Activated T-helper 9 cell treated with anti-CD3 and anti-CD28 coated beads, Interleukin-2, amount 50 U/mL, for 16 hours (primary cell): ENCODE results near the gene ZNF79.

Experiments used
- DNase-seq: peaks from one replicate; pipeline ENCODE4 v3.0.0-alpha.2; 2020; ENCODE audit warnings: low read depth

ZNF79 gene

DNA sequence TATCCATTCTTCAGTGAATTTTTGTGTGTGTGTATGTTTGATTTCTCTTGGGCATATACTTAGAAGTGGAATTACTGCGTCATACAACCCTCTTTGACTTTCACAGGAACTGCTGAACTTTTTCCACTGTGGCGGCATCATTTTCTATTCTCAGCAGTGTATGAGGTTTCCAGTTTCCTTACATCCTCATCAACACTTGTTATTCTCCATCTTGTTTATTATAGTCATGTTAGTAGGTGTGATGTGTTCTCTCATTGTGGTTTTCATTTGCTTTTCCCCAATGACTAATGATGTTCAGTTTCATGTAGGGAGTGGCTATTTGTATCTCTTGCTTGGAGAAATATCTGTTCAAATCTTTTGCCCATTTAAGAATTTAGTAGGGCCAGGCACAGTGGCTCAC, 2.6 kb downstream of the ZNF79 start:
- no peak for DNase-seq

DNA sequence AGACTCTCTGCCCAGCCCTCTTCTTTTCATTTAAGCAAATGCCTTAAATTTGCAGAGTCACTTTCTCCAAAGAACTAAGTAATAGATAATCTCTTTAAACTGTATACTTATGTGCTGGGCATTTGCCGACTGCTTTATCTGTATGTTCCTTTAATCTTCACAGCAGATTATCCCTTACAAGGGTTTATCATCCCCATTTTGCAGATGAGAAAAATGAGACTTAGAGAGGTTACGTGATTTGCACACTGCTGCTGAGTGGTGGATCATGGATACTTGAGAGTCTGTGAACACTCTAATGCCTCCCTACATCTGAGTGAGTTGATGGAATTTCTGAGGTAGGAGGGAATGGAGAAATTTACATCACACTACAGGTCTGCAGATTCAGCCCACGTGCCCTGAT, 4.2 kb downstream of the ZNF79 start:
- no peak for DNase-seq

DNA sequence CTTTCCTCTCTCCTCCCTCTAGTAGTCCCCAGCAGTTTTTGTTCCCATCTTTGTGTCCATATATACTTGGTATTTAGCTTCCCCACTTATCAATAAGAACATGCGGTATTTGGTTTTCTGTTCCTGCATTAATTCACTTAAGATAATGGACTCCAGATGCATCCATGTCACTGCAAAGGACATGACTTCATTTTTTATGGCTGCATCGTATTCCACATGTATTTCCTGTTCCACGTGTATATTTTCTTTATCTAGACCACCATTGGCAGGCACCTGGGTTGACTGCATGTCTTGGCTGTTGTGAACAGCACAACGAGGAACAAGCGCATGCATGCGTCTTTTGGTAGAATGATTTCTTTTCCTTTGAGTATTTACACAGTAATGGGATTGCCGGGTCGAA, 6.2 kb downstream of the ZNF79 start:
- DNase-seq: no peak

DNA sequence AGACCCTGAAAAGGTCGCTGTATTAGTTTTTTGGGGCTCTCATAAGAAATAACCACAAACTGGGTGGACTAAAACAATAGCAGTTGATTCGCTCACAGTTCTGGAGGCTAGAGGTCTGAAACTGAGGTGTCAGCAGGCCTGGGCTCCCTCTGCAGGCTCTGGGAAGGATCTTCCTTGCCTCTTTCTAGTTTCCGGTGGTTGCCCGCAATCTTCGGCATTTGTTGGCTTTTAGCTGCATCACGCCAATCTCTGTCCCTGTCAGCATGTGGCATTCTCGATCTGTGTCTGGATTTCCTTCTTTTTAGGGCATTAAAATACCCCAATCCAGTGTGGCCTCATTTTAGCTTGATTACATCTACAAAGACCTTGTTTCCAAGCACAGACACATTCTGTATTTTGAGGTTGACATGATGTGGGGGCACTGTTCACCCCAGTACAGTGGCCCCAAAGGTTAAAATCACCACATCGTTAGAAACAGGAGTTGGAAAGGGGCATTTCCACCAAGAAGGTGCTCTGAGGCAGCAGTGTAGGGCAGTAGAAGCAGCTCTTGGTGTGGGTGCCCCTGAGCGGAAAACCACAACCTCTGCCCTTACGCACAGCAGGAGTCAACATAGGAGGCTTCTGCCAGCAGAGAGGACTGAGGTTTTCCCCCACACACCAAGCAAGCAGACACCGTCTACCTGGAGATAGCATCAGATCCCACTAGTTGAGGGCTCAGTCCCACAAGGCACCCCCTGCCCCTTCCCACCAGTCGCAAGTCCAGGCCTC, 13.5 kb downstream of the ZNF79 start:
- DNase-seq: no peak

DNA sequence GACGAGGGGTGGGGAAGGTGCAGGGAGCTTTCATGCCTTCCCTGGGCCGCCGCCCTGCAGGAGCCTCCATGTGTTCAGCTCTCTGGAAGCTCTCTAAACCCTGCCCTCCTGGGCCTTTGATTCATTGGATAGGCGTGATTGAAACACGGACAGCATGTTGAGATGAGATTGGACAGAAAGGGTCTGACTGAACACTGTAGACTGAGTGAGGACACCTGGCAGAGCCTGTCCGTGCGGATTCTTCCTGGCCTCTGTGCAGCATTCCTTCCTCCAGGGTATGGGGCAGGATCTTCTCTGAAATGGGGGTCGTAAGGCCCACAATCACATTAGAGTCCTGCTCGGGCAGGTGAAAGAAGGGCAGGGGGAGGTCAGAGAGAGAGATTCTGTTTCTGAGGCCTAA, 14.2 kb downstream of the ZNF79 start:
- DNase-seq: no peak

DNA sequence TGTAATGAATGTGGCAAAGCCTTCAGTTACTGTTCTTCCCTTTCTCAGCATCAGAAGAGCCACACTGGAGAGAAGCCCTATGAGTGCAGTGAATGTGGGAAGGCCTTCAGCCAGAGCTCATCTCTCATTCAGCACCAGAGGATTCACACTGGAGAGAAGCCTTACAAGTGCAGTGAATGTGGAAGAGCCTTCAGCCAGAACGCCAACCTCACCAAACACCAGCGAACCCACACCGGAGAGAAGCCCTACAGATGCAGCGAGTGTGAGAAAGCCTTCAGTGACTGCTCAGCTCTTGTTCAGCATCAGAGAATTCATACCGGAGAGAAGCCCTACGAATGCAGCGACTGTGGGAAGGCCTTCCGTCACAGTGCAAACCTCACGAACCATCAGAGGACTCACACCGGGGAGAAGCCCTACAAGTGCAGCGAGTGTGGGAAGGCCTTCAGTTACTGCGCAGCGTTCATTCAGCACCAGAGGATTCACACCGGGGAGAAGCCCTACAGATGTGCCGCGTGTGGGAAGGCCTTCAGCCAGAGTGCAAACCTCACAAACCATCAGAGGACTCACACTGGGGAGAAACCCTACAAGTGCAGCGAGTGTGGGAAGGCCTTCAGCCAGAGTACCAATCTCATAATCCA, 20.2 kb downstream of the ZNF79 start:
- no peak for DNase-seq

DNA sequence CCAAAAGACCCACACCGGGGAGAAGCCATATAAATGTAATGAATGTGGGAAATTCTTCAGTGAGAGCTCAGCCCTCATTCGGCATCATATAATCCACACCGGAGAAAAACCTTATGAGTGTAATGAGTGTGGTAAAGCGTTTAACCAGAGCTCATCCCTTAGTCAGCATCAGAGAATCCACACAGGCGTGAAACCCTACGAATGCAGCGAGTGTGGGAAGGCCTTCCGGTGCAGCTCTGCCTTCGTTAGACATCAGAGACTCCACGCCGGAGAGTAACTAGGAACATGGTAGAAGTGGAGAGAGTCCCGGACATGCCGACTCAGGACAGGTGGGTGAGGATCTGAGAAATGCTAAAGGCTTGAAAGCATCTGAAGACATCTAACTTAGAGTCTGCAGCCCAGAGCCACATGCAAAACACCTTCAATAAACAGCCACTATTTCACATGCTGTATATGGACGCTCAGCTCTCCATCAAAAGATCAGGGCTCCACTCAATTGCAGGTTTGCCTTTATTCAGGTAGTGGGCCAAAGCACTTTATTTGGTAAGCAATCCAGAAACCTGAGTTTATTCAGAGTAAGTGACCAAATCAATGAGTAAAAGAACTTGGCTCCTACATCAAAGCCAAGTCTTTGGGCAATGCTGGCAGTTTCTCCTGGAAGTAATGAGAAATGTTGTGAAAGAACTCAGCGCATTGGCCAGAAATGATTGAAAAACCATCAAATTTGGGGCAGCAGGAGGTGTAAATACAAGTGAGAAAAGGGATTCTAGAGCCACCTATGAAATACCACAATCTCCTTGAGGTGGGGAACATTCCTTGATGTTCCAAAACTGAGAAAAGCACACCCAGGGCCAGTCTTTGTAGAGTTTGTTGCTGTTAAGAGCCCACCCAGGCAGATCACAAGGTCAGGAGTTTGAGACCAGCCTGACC, 21.0 kb downstream of the ZNF79 start:
- DNase-seq: no peak

DNA sequence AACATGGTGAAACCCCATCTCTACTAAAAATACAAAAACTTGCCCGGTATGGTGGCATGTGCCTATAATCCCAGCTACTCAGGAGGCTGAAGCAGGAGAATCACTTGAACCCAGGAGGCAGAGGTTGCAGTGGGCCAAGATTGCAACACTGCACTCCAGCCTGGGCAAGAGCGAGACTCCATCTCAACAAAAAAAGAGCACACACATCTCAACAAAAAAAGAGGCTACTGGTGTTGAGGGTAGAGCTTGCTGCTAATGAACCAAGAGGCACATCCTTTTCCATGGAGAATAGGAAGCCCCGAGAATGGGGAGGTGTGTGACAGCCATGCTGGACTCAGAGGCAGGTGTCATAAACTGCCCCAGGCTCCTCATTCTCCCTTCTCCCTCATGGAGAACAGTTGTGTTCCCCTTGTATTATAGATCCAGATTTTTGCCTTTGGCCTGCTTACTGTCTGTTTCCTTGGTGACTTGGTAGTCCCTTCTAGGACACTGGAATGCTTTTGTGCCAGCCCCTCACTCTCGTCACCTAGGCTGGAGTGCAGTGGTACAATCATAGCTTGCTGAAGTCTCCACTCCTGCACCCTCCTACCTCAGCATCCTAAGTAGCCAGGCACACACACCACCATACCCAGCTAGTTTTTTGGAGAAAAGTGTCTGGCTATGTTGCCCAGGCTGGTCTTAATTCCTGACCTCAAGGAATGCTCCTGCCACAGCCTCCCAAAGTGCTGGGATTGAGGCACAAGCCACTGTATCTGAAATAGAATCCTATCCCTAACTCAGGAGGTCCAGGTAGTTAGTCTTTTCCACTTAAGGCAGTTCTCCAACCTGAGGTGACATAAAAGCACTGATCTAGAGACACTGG, 21.9 kb downstream of the ZNF79 start:
- DNase-seq: no peak

DNA sequence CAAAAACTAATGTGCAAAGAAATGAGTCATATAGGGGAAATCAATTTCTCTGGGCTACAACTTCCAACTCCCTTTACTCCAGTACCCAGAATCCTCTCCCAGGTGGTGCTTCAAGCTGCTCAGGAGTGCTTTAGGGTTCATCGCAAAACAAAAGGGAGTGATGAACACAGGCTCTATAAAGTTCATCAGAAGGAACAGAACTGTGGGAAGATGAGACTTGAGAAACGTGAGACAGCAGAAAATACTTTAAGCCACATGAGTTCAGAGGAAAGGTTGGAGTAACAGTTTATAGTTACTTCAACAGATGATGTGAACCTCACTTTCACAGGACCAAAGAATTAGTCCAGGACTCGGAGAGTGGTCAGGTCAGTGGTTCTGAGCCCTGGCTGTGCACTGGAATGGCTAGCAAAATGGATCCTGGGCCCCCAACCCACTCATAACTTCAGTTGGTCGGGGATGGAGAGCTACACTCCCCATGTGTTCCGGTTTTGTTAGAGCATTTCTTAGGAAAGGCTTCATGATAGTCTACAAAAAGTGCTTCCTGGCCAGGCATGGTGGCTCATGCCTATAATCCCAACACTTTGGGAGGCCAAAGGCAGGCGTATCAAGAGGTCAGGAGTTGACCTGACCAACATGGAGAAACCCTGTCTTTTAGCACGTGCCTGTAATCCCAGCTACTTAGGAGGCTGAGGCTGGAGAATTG, 22.7 kb downstream of the ZNF79 start:
- no peak for DNase-seq

DNA sequence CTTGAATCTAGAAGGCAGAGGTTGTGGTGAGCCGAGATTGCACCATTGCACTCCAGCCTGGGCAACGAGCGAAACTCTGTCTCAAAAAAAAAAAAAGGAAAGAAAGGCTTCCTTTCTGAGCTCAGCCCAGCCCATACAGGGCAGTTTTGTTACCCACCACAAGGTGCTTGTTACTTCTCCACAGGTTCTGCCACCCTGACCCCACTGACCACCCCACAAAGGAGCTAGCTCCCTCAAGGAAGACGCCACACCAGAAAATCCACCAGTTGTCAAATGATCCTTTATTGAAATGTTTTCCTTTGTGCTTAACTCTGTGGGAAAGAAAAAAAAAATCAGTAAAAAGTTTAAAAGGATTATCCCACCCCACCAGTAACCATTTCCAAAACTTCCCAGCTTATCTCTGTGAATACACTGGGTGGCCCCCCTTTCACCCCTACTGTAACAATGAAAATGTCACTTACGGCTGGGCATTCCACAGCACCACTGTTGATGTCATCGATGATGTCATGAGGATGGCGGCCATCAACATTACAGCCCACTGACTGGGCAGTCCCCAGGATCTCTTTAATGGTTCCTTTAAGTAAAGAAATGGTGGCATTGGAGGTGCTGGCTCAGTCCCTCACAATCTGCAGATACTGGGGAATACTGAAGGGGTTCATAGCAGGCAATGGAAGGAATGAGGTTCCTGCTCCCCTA, 23.4 kb downstream of the ZNF79 start:
- DNase-seq: no peak

DNA sequence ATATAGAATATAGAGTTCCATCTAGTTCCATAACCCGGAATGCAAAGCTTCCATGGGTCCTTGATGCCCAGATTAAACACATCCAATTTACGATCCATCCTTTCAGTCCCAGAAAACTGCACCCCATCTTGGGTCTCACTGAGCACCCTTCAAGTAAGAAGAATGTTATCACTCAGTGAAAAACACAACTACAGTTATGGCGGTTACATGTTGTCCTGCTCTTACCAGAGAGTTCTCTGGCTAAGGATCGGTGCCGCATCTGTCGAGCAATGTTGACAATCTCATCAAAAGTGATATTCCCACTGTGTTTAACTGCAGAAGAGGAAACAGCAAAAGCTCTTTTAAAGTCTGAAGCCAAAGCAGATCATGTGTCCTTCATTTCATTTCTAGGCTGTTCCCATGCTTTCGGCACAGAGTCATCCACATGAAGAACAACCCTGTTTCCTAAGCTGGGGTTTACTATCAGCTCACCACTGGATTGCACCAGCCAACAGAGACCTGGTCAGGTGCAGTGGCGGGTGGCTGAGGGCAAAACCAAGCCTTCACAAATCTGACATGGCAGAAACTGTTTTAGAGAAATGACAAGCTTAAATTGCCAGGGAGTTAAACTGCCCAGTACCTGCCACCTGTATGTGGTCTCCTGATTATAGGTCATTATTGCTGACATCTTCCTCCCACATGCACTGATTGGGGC, 24.1 kb downstream of the ZNF79 start:
- no peak for DNase-seq

DNA sequence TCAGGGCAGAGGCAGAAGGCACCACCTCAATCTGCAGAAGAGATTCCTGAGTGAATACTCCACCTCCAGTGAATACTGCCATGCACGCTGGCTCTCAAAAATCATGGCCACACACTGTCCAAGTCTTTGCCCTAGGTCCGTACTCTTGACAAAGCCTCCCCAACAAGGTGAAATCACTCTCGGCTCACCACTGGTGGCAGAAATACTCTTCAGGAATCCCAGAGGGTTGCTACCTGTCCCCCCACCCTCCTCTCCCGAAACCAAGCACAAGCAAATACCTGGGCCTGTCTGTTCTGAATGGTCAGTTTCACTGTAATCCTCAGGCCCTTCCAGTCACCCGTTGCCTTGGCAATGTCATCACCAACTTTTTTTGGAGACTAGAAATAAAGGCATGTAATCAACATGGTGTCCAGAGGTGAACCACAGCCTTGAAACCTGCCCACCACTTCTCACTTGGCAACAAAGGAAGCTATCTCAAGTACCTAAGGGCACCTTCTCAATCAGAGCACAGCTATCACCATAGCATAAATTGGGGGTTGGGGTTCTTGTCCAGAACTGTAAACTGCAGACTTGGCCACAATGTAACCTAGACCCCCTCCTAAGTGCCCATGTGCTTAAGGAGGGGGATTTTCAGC, 25.3 kb downstream of the ZNF79 start:
- DNase-seq: no peak

DNA sequence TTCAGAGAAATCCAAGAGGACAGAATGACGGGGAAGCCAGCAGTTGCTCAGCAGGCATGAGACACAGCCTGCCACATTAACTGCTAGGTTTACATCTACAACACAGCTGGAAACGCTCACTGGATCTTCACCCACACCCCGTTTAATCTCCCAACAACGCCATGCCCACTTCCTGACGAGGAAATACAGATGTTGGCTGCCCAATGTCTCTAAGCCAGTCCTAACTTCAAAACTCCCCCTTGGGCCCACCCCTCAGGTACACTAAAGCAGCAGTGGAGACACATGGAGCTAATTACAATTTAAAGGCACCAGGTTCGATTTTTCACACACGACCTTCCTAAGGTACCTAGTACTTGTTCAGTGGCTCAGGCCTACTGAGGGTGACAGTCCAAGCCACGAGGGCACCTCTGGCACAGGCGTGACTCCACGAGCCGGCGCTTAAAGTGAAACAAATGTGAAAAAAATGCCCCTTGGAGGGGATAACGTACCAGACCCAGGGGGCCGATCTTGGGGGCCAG, 26.1 kb downstream of the ZNF79 start:
- DNase-seq: no peak

DNA sequence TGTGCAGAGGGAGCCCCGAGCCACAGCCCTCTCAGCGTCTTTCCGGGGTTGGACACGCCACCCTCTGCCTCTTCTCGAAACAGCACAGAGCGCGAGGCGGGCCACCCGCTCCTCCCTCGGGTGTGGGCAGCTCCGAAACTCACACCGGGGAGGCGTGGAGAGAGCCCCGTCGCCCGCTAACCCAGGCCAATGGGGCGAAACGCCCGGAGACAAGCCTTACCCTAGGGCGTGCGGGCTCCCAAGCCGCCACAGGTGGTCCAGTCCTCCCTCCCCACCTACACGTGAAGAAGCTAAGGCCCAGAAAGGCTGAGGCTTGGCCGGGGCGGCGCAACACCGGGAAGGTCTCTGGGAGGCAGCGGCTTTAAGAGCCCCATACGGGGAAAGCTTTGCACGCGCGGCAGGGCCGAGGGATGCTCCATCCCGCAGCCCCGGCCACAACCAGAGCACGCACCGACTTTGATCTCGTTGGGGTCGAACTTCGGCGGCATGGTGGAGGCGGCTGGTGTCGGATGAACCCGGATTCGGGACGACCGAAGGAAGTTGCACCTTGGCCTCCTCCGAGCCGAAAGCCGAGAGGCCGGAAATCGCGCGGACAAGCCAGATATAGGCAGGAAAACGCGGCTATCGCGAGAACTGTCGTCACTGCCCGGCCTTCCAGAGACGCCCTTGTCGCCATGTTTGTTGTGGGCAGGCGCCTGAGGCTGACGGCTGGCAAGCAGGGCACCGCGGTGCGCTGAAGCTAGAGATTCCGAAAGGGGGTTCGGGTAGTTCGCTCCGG, 26.8 kb downstream of the ZNF79 start, which contains the start of the genes LRSAM1 and RPL12:
Gene LRSAM1 (plus strand): TSS at position 681 of the 778 bp plus-strand sequence. CDS start 3,018 bp downstream, outside the sequence.
Gene RPL12 (minus strand): TSS at position 577 of the 778 bp plus-strand sequence. CDS start 89 bp downstream, at position 488.
- peak; percentile 95 for DNase-seq

DNA sequence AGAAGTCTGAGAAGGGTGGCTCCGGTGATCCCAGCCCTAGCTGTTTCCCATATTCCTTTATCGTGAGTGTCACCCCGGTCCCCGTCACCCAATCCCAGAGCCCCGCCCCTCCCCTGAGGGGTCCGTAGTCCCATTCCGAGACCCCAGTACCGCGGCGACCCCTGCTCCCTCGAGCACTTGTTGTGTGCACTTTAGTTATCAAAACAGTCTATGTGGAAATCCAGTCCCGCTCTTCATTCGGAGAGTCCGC, 27.4 kb downstream of the ZNF79 start:
- no peak for DNase-seq

DNA sequence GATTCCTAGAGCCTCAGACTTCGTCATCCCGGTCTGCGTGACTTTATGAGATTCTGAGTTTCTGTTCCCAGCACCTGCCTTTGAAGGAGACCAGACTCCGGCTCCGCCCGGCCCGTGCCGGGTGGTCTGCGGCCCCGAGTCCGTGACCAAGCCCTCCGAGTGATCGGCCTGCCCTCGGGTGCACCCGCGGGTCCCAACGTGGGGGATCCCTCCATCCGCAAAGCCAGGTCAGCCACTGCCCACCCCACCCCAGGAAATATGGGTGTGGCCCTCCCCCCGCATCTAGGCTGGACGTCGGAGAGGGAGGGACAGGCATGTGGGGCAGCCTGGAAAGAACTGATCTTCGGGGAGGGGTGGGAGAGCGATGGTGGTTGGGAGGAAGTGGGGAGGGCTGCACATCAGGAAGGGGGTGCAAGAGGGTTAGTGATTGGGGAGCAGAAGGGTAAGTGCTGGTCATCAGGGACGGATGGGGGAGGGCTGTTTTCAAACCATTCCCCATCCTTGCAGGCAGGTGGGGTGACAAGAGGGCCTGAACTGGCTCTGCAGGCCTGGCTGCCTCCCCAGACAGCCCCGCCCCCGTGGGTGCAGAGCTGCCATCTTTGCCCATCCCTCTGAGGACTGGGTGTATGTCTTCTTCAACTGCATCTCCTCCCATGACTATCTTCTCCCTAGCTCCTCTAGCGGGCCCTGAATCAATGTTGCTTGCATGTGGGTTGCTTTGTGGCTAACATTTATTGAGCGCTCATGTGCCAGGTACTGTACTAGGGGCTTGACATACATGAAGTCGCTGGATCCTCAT, 27.9 kb downstream of the ZNF79 start:
- peak; percentile 16 for DNase-seq

DNA sequence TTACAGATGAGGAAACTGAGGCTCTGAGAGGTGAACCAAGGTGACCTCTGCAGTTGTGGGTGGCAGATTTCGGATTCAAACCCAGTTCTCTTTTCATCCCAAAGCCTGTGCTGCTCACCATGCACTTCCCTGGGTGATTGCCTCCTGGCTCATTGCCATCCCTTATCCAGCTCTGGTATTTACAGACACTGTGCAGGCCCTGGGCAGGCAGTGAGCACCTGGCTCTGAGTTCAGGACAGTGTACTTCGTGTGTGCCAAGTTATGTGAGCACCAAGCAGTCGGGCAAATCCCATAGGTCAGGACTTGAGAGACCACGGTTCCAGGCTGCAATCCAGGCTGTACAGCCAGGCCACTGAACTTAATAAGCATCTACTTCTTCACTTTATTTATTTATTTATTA, 28.5 kb downstream of the ZNF79 start:
- DNase-seq: no peak
